C4-2B (cell line): ENCODE measurements around the gene EPHA7.

Experiments used
- CTCF ChIP-seq: fragments of 450-650 bp; conservative IDR thresholded peaks from 2 replicates; pipeline ENCODE4 v1.5.1; 2017; ENCODE audit warnings: mild to moderate bottlenecking
- ZFX ChIP-seq: fragments of 450-650 bp; IDR thresholded peaks from 2 replicates; pipeline ENCODE4 v1.6.1; 2017

- TF ChIP-seq CTCF (no peak), ZFX (no peak)
Observed at GRCh38 chr6:93226822-93227221, 192.5 kb downstream of the EPHA7 start.
